ENCODE measurements around the gene PTPRT.

The PTPRT gene

GRCh38 chr20:42155586-42155985 is 1034.1 kb downstream of the PTPRT start:
- DNase-seq (ENCODE audit: low read depth) = no peak
- TF ChIP-seq, protein P1, sequence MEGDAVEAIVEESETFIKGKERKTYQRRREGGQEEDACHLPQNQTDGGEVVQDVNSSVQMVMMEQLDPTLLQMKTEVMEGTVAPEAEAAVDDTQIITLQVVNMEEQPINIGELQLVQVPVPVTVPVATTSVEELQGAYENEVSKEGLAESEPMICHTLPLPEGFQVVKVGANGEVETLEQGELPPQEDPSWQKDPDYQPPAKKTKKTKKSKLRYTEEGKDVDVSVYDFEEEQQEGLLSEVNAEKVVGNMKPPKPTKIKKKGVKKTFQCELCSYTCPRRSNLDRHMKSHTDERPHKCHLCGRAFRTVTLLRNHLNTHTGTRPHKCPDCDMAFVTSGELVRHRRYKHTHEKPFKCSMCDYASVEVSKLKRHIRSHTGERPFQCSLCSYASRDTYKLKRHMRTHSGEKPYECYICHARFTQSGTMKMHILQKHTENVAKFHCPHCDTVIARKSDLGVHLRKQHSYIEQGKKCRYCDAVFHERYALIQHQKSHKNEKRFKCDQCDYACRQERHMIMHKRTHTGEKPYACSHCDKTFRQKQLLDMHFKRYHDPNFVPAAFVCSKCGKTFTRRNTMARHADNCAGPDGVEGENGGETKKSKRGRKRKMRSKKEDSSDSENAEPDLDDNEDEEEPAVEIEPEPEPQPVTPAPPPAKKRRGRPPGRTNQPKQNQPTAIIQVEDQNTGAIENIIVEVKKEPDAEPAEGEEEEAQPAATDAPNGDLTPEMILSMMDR (conservative IDR thresholded peaks at IDR 0.05; ENCODE audit: control insufficient read depth, insufficient read depth, low read depth, low read length) = no peak

DNA sequence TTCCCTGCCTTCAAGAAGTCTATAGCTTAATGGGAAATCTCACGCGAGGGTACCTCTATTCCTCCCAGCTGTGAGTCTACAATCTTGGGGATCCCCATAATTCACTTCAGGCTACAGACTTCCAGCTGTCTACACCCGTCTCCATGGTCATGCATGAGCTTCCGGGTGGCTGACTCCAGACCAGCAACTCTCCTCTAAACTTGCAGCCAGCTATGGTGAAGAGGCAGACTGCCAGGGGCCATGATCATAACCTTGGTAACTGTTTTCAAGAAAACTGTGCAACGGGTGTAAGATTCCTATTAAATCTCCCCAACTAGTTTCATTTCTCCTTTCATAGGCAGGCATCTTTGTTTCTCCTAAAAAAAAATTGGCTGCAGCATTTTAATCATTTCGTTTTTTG is 1037.1 kb downstream of the PTPRT start:
- H3K4me3 ChIP-seq (ENCODE audit: control insufficient read depth, low read depth, low read length) = no peak overlapping the region
- no peak for DNase-seq (ENCODE audit: low read depth)
- TF ChIP-seq, protein P1 (conservative IDR thresholded peaks at IDR 0.05; ENCODE audit: control insufficient read depth, insufficient read depth, low read depth, low read length) = no peak

More at GRCh38 chr20:42155586-42155985, 1034.1 kb downstream of the PTPRT start:
- H3K4me3 ChIP-seq (ENCODE audit: control insufficient read depth, low read depth, low read length) = no peak overlapping the region

GRCh38 chr20:42150230-42150629 is 1039.5 kb downstream of the PTPRT start:
- no peak for DNase-seq (ENCODE audit: low read depth)
- no peak overlapping the region for H3K4me3 ChIP-seq (ENCODE audit: control insufficient read depth, low read depth, low read length)
- TF ChIP-seq, protein P1 (conservative IDR thresholded peaks at IDR 0.05; ENCODE audit: control insufficient read depth, insufficient read depth, low read depth, low read length) = no peak

DNA sequence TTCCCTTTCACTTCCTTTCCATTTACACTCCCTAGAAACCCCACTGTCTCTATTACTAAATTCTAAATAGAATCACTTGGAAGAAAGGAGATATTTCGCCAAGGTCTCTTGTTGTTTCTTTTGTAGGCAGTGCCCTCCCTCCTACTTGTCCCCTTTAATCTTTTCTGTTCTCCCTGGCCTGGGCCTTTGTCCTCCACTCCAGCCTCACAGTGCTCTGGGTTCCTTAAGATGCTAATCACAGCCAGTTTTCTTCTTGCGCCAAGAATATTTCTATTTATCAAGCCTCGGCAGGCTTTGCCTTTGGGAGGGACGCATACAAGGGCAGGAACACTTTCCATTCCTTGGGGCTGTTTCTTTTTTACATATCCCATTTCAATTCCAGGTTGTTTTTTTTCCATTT is 1051.0 kb downstream of the PTPRT start:
- no peak for DNase-seq (ENCODE audit: low read depth)
- no peak overlapping the region for H3K4me3 ChIP-seq (ENCODE audit: control insufficient read depth, low read depth, low read length)
- TF ChIP-seq, protein P1 (conservative IDR thresholded peaks at IDR 0.05; ENCODE audit: control insufficient read depth, insufficient read depth, low read depth, low read length) = no peak

- H3K4me3 ChIP-seq (ENCODE audit: control insufficient read depth, low read depth, low read length) = no peak overlapping the region
- DNase-seq (ENCODE audit: low read depth) = no peak
- TF ChIP-seq, protein P1 (conservative IDR thresholded peaks at IDR 0.05; ENCODE audit: control insufficient read depth, insufficient read depth, low read depth, low read length) = no peak
Measured at GRCh38 chr20:42134265-42135098, 1055.2 kb downstream of the PTPRT start.

GRCh38 chr20:42130810-42131596 is 1058.7 kb downstream of the PTPRT start:
- H3K4me3 ChIP-seq (ENCODE audit: control insufficient read depth, low read depth, low read length) = no peak overlapping the region
- no peak for DNase-seq (ENCODE audit: low read depth)
- TF ChIP-seq, protein P1 (conservative IDR thresholded peaks at IDR 0.05; ENCODE audit: control insufficient read depth, insufficient read depth, low read depth, low read length) = no peak
